Left colon (tissue), 2 donors: ENCODE measurements around the gene TBCCD1. TPM values are rescaled to one million over a fixed set of nuclear protein-coding genes. Genes with fewer than 3 reads are reported as not detected.
"Not testable (repeated sequence)": the region's sequence is repeated elsewhere in the genome, so short reads cannot be mapped to it uniquely, and the experiment has no call there.

Experiments
- ATAC-seq: fragments of 200-7000 bp; cut with Tn5 transposase; one replicate; pipeline ENCODE4 v1.9.1; 2020; ENCODE audit warnings: mild to moderate bottlenecking, moderate library complexity
- DNase-seq, 2 donors: peaks; one replicate each; pipeline ENCODE4 v3.0.0-alpha.2; 2020
- intact Hi-C, 2 donors: fragments of 100-400 bp; cut with DNase I in 1 of 2; cut with micrococcal nuclease in 1 of 2; formaldehyde crosslinking; loops; one replicate each; pipeline versions ENCODE4 v1.11.2 to v1.14.0; 2022; cut with DNase I, micrococcal nuclease
- total RNA-seq, 2 donors: library from RNA; stranded (reverse); fragmentation: NEBNext Ultra II Directional; extraction: Animal tissue kit (Norgen Biotek cat#: 25700); gene quantifications; one replicate each; pipeline ENCODE4 v1.2.1, GENCODE V29; 2021
- donor health status: DM: no; HTN: no; CAD: no.
- donor health status: DM: yes; HTN: yes; CAD: no.

The TBCCD1 gene
- total RNA-seq, 2 donors from 2014 or later = 10.0 to 10.7 TPM

GRCh38 chr3:186510374-186511079 lies 56.6 kb downstream of the TBCCD1 start:
- intact Hi-C loops = no loop called here
- no peak for ATAC-seq
- no peak for DNase-seq

GRCh38 chr3:186509423-186509822 lies 57.7 kb downstream of the TBCCD1 start:
- no peak for DNase-seq
- ATAC-seq = no peak
- intact Hi-C loops = no loop called here

- intact Hi-C loops = no loop called here
- ATAC-seq (no peak), DNase-seq (no peak)
These were observed 60.3 kb downstream of the TBCCD1 start for GRCh38 chr3:186506857-186507256.

- DNase-seq = no peak
- ATAC-seq = no peak
- intact Hi-C loops = no loop called here
These were observed 60.9 kb downstream of the TBCCD1 start for GRCh38 chr3:186506191-186506739.

- no peak for ATAC-seq
- intact Hi-C loops = no loop called here
- DNase-seq = no peak
These were observed 64.0 kb downstream of the TBCCD1 start for GRCh38 chr3:186502966-186503712.

- intact Hi-C loops = no loop called here
- no peak for DNase-seq
- no peak for ATAC-seq
These were observed 64.8 kb downstream of the TBCCD1 start for GRCh38 chr3:186502138-186502948.

DNA sequence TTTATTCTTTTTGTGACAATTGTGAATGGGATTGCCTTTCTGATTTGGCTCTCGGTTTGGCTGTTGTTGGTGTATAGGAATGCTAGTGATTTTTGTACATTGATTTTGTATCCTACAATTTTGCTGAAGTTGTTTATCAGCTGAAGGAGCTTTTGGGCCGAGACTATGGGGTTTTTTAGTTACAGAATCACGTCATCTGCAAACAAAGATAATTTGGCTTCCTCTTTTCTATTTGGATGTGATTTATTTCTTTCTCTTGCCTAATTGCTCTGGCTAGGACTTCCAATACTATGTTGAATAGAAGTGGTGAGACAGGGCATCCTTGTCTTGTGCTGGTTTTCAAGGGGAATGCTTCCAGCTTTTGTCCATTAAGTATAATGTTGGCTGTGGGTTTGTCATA lies 67.2 kb downstream of the TBCCD1 start:
- ATAC-seq, DNase-seq, intact Hi-C loops: not testable (repeated sequence)

DNA sequence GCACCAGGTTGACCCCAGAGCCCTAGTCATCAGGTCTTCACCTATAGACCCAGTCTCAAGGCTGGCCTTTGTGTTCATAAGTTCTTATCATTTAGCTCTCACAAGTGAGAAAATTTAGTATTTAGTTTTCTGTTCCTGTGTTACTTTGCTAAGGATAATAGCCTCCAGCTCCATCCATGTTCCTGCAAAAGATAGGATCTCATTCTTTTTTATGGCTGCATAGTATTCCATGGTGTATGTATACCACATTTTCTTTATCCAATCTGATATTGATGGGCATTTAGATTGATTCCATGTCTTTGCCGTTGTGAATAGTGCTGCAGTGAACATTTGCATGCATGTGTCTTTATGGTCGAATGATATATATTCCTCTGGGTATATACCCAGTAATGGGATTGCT lies 69.1 kb downstream of the TBCCD1 start:
- ATAC-seq, intact Hi-C loops, DNase-seq: not testable (repeated sequence)

GRCh38 chr3:186497608-186498007 lies 69.5 kb downstream of the TBCCD1 start:
- DNase-seq (no peak), ATAC-seq (no peak)
- intact Hi-C loops = no loop called here

DNA sequence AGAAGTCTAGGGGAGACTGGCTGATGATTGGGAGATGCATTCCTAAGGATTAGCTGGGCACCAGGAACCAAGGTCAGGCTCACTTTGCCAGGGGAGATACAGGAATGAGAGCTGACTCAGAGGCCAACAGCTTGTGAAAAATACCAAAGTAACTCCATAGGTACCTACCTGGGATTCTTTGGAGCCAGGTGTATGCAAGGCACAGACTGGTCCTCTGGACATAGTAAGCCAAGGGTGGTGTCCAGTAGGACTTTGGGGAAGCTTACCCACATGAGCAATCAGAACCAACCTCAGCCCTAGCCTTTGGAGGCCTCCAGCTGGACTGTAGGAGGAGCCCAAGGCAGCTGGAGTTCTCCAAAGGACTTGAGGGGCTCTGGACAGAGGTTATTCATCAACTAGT lies 70.5 kb downstream of the TBCCD1 start:
- intact Hi-C loops = no loop called here
- DNase-seq = no peak
- ATAC-seq = no peak

Other genes with a start within 250 kb of the TBCCD1 start
- 1 to 10 TPM in 1 of 2 donors, under 1 TPM in 1; 0.49 to 1.5 TPM for gene DGKG, start 205.1 kb downstream of the TBCCD1 start, total RNA-seq
- 1 to 10 TPM; 1.5 to 2.9 TPM for gene CRYGS, start 23.0 kb downstream of the TBCCD1 start, total RNA-seq
- 10 to 100 TPM; 39.8 to 49.3 TPM for gene DNAJB11, start 3.4 kb upstream of the TBCCD1 start, total RNA-seq
- gene AHSG, start 45.7 kb upstream of the TBCCD1 start, total RNA-seq = not detected
- not detected for gene FETUB, start 73.1 kb upstream of the TBCCD1 start, total RNA-seq
- gene HRG, start 98.7 kb upstream of the TBCCD1 start, total RNA-seq = not detected
- 1 to 10 TPM; 2.3 to 3.6 TPM for gene KNG1, start 150.0 kb upstream of the TBCCD1 start, total RNA-seq
- gene EIF4A2, start 216.2 kb upstream of the TBCCD1 start, total RNA-seq = 100 to 1,000 TPM; 214 to 343 TPM
- gene RFC4, start 239.1 kb upstream of the TBCCD1 start, total RNA-seq = 1 to 10 TPM; 6.6 to 7.8 TPM